Measurements from ENCODE around the gene EEF2.
"Not testable (repeated sequence)": the region's sequence is repeated elsewhere in the genome, so short reads cannot be mapped to it uniquely, and the experiment has no call there.

The EEF2 gene

GRCh38 chr19:3944018-3944721 lies 41.1 kb downstream of the EEF2 start:
- no peak for FAIRE-seq

DNA sequence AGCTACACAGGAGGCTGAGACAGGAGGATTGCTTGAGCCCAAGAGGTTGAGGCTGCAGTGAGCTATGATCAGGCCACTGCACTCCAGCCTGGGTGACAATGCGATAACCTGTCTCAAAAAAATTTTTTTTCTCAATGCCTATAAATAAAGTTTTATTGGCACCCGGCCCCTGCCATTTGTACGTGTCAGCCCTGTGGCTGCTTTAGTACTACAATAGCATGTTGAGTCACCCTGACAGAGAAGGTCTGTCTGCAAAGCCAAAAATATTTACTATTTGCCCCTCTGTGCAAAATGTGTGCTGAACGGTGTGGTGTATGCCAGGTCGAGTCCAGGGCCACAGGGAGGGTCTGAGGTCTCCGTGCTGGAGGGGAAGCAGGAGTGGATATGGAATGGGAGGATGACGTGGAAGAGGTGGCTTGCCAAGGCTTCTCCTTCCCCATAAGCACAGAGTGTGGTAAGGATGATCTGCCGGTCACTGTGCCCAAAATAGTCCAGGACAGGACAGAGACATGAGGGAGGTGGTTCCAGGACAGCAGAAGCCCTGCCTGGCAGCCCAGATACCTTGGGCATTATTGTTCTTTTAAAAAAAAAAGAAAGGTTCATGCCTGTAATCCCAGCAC lies 42.4 kb downstream of the EEF2 start:
- FAIRE-seq = no peak

- not testable (repeated sequence) for FAIRE-seq
These were observed 46.8 kb downstream of the EEF2 start for GRCh38 chr19:3938300-3938950.

DNA sequence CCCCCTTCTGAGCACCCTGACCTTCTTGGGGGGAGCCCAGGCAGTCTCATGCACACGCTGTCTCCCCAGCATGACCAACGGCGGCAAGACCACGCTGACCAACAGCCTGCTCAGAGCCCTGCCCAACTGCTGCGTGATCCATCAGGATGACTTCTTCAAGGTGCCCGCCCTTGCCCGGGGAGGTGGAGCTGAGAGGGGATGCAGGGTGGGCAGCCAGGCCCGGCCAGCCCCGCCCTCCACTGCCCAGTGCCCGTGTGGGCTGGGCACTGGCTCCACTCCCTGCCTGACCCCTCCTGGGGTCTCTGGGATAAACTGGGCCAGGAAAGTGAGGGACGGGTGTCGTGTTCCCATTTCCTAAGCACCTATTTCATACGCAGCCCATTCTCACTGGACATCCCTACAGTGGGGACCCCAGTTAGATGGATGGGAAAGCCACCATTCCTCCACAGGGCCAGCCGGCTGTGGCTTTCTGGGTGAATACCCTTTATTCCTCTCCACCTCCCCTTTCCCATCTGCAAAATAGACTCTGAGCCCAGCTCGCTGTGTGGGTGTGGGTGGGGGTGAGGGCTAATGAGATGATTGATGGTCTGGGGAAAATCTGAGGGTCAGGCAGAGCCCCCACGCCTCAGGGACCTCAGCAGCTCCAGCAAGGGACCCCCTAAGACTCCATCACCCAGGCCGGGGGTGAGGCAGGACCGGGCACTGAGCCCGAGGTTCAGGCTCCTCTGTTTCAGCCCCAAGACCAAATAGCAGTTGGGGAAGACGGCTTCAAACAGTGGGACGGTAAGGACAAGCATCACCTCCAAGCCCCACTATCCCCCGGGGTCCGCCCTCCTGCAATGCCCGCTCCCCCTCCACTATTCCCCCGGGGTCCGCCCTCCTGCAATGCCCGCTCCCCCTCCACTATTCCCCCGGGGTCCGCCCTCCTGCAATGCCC lies 48.5 kb downstream of the EEF2 start:
- FAIRE-seq = no peak

GRCh38 chr19:3932931-3933810 lies 52.1 kb downstream of the EEF2 start, which contains the start of gene NMRK2:
Gene NMRK2, plus strand, starts transcription at chr19:3933069. Its CDS starts 603 bp downstream, at chr19:3933672.
- no peak for FAIRE-seq

DNA sequence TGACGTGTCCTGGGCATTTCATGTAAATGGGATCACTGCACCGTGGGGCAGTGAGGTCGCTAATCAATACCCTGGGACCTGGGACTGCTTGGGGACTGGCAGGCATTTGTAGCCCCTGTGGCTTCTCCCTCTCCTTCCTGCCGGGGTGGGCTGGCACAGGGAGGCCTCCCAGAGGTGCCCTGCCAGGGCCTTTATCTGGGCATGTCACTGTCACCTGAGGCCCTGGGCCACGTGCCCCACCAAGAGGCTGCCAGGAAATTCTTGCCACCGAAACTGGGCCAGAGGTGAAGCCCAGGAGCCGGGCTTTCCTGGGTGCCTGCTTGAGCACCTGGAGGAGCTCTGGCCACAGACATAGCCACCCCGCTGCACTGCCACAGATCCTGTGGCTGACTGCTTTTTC lies 54.2 kb downstream of the EEF2 start:
- no peak for FAIRE-seq
